Raji (cell line): ENCODE measurements around the gene FASTK.

Source experiments
- POLR2A ChIP-seq: IDR thresholded peaks from 2 replicates; pipeline ENCODE4 v1.6.1; 2011; ENCODE audit warnings: low read depth, low read length, control low read depth; ENCODE audit not compliant: insufficient read depth

FASTK gene

GRCh38 chr7:151059367-151060112, 21.1 kb downstream of the FASTK start, which contains the start of gene SLC4A2:
TSS of gene SLC4A2 (plus strand) at chr7:151059589. CDS start at chr7:151061988, 2,399 bp downstream.
- TF ChIP-seq POLR2A = peak; percentile 54

- TF ChIP-seq POLR2A = no peak
Observed at GRCh38 chr7:151058781-151059366, 21.7 kb downstream of the FASTK start.

- peak; percentile 82 for TF ChIP-seq POLR2A
Observed at GRCh38 chr7:151057989-151058780, 22.4 kb downstream of the FASTK start.

- TF ChIP-seq POLR2A = no peak
Observed at GRCh38 chr7:151057506-151057988, 23.1 kb downstream of the FASTK start, which contains the start of gene CDK5. TSS of gene CDK5 (minus strand) at chr7:151057897. CDS start at chr7:151057848, 49 bp downstream.

GRCh38 chr7:151056666-151057505, 23.7 kb downstream of the FASTK start:
- no peak for TF ChIP-seq POLR2A

GRCh38 chr7:151056283-151056665, 24.3 kb downstream of the FASTK start:
- TF ChIP-seq POLR2A = no peak

GRCh38 chr7:151053751-151054150, 26.9 kb downstream of the FASTK start:
- TF ChIP-seq POLR2A = no peak

- no peak for TF ChIP-seq POLR2A
Observed at GRCh38 chr7:151053096-151053495, 27.5 kb downstream of the FASTK start.

- no peak for TF ChIP-seq POLR2A
Observed at GRCh38 chr7:151051108-151051507, 29.5 kb downstream of the FASTK start.

GRCh38 chr7:151048911-151049463, 31.6 kb downstream of the FASTK start:
- no peak for TF ChIP-seq POLR2A

- no peak for TF ChIP-seq POLR2A
Observed at GRCh38 chr7:151047976-151048815, 32.4 kb downstream of the FASTK start, which contains the start of gene ASIC3. TSS of gene ASIC3 (plus strand) at chr7:151048531. CDS start at chr7:151048886, 355 bp downstream.

- TF ChIP-seq POLR2A = no peak
Observed at GRCh38 chr7:151046603-151047573, 33.7 kb downstream of the FASTK start.

GRCh38 chr7:151045967-151046366, 34.6 kb downstream of the FASTK start:
- no peak for TF ChIP-seq POLR2A

- TF ChIP-seq POLR2A = no peak
Observed at GRCh38 chr7:151045262-151045661, 35.3 kb downstream of the FASTK start.
